Adrenal gland (tissue), 12 donors: ENCODE measurements around the gene NOL4L. TPM values are rescaled to one million over a fixed set of nuclear protein-coding genes. Genes with fewer than 3 reads are reported as not detected.

Source experiments
- DNase-seq, 7 donors: peaks; one replicate each; pipeline ENCODE4 v3.0.0-alpha.2; 2019 to 2020
- H3K27ac ChIP-seq, 5 donors: fragments of 200-600 bp; sonication (generic) in 4 of 5; 1 replicate in 3 of 5; 2 replicates in 2 of 5; pipeline versions ENCODE4 v1.5.1 to v1.8.0; 2016 to 2020; ENCODE audit warnings: mild to moderate bottlenecking in 1 of 5
- H3K27me3 ChIP-seq: fragments of 200-600 bp; 2 replicates; pipeline ENCODE4 v1.8.0; 2021
- H3K36me3 ChIP-seq, 2 donors: fragments of 200-600 bp; replicated peaks in 1 of 2; 1 replicate in 1 of 2; 2 replicates in 1 of 2; pipeline versions ENCODE4 v1.5.1 to v1.8.0; 2018 to 2022
- H3K4me1 ChIP-seq, 2 donors: fragments of 200-600 bp; replicated peaks in 1 of 2; 1 replicate in 1 of 2; 2 replicates in 1 of 2; pipeline versions ENCODE4 v1.5.1 to v1.8.0; 2018 to 2021
- H3K4me3 ChIP-seq, 4 donors: fragments of 200-600 bp; sonication (generic) in 3 of 4; one replicate each; pipeline ENCODE4 v1.5.1; 2016 to 2018
- H3K9me3 ChIP-seq, 3 donors: fragments of 200-600 bp; sonication (generic) in 1 of 3; replicated peaks in 1 of 3; 1 replicate in 2 of 3; 2 replicates in 1 of 3; pipeline versions ENCODE4 v1.5.1 to v1.8.0; 2016 to 2021
- CTCF ChIP-seq, 6 experiments: fragments of 450-650 bp in 4 of 6; fragments of 200-600 bp in 2 of 6; sonication (generic) in 1 of 6; IDR thresholded peaks; 1 replicate in 5 of 6; 2 replicates in 1 of 6; pipeline versions ENCODE4 v1.5.1 to v1.8.0; 2016 to 2021; ENCODE audit warnings: antibody characterized with exemption in 6 of 6, mild to moderate bottlenecking in 2 of 6, moderate library complexity in 1 of 6
- POLR2A ChIP-seq, 2 donors: fragments of 450-650 bp; IDR thresholded peaks; one replicate each; pipeline ENCODE4 v1.6.1; 2017; ENCODE audit warnings: antibody characterized with exemption in 2 of 2, mild to moderate bottlenecking in 2 of 2, moderate library complexity in 1 of 2
- WGBS, 4 donors: extraction: QIAGEN DNeasy Blood & Tissue Kit in 2 of 4; methylation state at CpG; one replicate each; pipeline versions ENCODE4 v1.1.5 to v1.1.7; 2013 to 2017; 5-methylcytosine and 5-hydroxymethylcytosine counted together
- intact Hi-C, 2 donors: fragments of 100-400 bp; cut with DNase I; formaldehyde crosslinking; loops; one replicate each; pipeline versions ENCODE4 v1.14.1 to v1.15.0; 2022 to 2023
- polyA plus RNA-seq, 3 donors: library from polyadenylated mRNA; stranded (reverse); fragments of 200-250 nt in 2 of 3; fragments of 350-450 nt in 1 of 3; fragmentation: Illumina TruSeq in 1 of 3; extraction: RNeasy Lipid Tissue Mini Kit (QIAGEN cat#74804) in 1 of 3; gene quantifications; one replicate each; pipeline ENCODE4 v1.2.3, GENCODE V29; 2013 to 2014
- total RNA-seq, 9 donors: library from RNA; depleted of rRNA in 4 of 9; stranded (reverse); fragments of >200 nt in 4 of 9; fragments of 120-200 nt in 1 of 9; fragmentation: NEBNext Ultra II Directional in 1 of 9; extraction: Animal tissue kit (Norgen Biotek cat#: 25700) in 1 of 9; gene quantifications; one replicate each; pipeline versions ENCODE4 v1.1.0 to v1.2.4, GENCODE V29; 2013 to 2023
- donor health status: healthy with polysubstance abuse.
- donor health status: Bipolar disorder and iron deficiency.
- donor health status: DM: yes; HTN: yes; CAD: no.
- donor health status: DM: no; HTN: no; CAD: no.
- donor health status: DM: no; HTN: no; CAD: no.
- donor health status: DM: yes; HTN: yes; CAD: no.

NOL4L gene
- total and polyA plus RNA-seq, 12 donors = 6.4 to 30.4 (median 15.7) TPM

- H3K36me3 ChIP-seq = no peaks in the 10 kb centered on the region
- H3K27ac ChIP-seq = no peak overlapping the region
- TF ChIP-seq CTCF (IDR thresholded peaks at IDR 0.05) = no peak
- no peak for TF ChIP-seq POLR2A (IDR thresholded peaks at IDR 0.05)
- intact Hi-C loops = no loop called here
- WGBS, 4 donors = 86 to 91% (median 88%) methylated on average over 15 to 16 of the region's 16 CpGs
- peaks cover 15 to 16% of the 10 kb centered on the region in 2 donors for H3K4me1 ChIP-seq
- H3K27me3 ChIP-seq = no peaks in the 10 kb centered on the region
- DNase-seq = no peak
- no peak overlapping the region for H3K4me3 ChIP-seq
- no peaks in the 10 kb centered on the region for H3K9me3 ChIP-seq
Observed at GRCh38 chr20:32632461-32633354, 47.6 kb upstream of the NOL4L start.

DNA sequence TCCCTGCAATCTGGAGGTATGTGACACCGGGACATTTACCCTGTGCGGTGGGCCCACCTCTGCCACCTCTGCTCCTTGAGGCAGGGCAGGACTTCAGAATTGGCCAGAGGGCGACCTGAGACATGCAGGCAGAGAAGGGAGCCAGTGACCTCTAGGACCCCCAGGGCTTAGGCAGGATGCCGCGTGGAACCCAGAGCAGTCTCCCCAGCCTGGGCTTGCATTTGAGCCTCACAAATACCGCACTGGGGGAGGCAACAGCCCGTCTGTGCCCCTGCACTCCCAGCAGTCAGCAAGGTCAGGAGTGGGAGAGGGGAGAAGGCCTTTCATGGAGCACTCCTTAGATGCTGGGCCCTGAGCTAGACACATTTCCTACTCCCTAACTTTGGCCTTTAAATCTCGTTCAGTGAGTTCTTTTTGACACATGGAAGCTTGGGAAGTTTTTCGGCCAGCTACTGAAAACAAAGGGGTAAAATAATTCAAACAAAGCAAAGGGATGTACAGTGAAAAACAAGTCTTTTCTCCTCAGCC, 46.9 kb upstream of the NOL4L start:
- Histone ChIP-seq H3K4me3 (no peak overlapping the region), H3K4me1 (peaks cover 20 to 22% of the 10 kb centered on the region in 2 donors), H3K36me3 (no peaks in the 10 kb centered on the region), H3K27me3 (no peaks in the 10 kb centered on the region), H3K9me3 (no peaks in the 10 kb centered on the region), H3K27ac (no peak overlapping the region)
- WGBS, 4 donors = 81 to 89% (median 84%) methylated on average over 4 to 9 of the region's 9 CpGs
- TF ChIP-seq POLR2A (IDR thresholded peaks at IDR 0.05) (no peak), CTCF (IDR thresholded peaks at IDR 0.05) (no peak)
- intact Hi-C loops = no loop called here
- no peak for DNase-seq

- intact Hi-C loops = no loop called here
- TF ChIP-seq POLR2A (IDR thresholded peaks at IDR 0.05) (no peak), CTCF (IDR thresholded peaks at IDR 0.05) (no peak)
- no peak overlapping the region for H3K27ac ChIP-seq
- 82 to 97% (median 96%) methylated on average over 13 of the region's 13 CpGs for WGBS, 4 donors
- no peaks in the 10 kb centered on the region for H3K9me3 ChIP-seq
- H3K36me3 ChIP-seq = no peaks in the 10 kb centered on the region
- H3K4me1 ChIP-seq = peaks cover 11 to 17% of the 10 kb centered on the region in 2 donors
- H3K4me3 ChIP-seq = no peak overlapping the region
- no peak for DNase-seq
- H3K27me3 ChIP-seq = no peaks in the 10 kb centered on the region
Observed at GRCh38 chr20:32629813-32630212, 44.7 kb upstream of the NOL4L start.

DNA sequence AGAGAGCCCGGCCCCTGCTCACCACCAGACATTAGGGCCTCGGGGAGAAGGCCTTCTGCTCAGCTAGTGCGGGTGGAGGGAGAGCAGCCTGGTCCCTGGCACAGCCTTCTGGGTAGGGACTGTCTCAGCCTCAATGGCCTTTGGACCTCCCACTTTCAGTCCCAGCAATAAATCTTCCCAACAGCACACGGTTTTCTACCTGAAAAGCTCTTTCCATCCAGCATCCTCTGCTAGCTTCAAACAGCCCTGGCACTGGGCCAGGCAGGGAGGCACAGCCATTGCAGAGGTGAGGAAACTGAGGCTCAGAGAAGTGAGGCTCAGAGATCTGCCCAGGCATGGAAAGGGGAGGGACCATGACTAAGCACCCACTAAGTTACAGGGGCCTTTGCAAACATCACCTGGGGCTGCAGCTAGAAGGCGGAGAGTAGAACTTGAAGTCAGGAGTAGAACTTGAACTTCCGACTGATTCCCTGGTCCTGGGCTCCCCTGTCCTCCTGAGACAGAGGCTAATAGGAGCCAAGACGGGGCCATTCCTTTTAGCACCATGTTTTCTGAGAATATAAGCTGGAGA, 43.9 kb upstream of the NOL4L start:
- 65 to 82% (median 73%) methylated on average over 5 to 7 of the region's 7 CpGs for WGBS, 4 donors
- DNase-seq = no peak
- TF ChIP-seq POLR2A (IDR thresholded peaks at IDR 0.05) (no peak), CTCF (IDR thresholded peaks at IDR 0.05) (no peak)
- Histone ChIP-seq H3K4me1 (peaks cover 11 to 17% of the 10 kb centered on the region in 2 donors), H3K4me3 (no peak overlapping the region), H3K9me3 (no peaks in the 10 kb centered on the region), H3K27ac (no peak overlapping the region), H3K36me3 (no peaks in the 10 kb centered on the region), H3K27me3 (no peaks in the 10 kb centered on the region)
- intact Hi-C loops = no loop called here
